ENCODE measurements around the gene FIG4.
"Not testable (repeated sequence)": the region's sequence is repeated elsewhere in the genome, so short reads cannot be mapped to it uniquely, and the experiment has no call there.

Gene FIG4

DNA sequence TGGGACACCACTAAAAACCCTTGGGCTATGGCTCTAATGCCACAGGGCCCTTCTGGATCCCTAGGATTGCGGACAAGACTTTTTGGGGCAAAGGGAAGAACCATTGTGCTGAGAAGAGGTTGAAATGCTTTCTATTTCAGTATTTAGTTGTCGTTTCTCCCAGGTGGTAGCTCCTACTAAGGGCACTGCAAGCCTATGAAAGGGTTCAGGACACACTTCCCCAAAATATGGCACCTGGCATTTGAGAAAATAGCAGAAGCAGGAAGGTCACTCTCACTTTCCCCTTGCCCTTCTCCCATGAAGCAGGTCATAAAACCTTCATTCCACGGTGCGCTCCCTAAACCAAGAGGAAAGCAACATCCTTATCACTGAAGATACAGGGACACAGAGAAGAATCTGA, 161.6 kb downstream of the FIG4 start:
- no peak overlapping the region for H2AFZ ChIP-seq
- TF ChIP-seq, protein P1, sequence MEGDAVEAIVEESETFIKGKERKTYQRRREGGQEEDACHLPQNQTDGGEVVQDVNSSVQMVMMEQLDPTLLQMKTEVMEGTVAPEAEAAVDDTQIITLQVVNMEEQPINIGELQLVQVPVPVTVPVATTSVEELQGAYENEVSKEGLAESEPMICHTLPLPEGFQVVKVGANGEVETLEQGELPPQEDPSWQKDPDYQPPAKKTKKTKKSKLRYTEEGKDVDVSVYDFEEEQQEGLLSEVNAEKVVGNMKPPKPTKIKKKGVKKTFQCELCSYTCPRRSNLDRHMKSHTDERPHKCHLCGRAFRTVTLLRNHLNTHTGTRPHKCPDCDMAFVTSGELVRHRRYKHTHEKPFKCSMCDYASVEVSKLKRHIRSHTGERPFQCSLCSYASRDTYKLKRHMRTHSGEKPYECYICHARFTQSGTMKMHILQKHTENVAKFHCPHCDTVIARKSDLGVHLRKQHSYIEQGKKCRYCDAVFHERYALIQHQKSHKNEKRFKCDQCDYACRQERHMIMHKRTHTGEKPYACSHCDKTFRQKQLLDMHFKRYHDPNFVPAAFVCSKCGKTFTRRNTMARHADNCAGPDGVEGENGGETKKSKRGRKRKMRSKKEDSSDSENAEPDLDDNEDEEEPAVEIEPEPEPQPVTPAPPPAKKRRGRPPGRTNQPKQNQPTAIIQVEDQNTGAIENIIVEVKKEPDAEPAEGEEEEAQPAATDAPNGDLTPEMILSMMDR (IDR thresholded peaks at IDR 0.05) = no peak
- no peak overlapping the region for H3K27ac ChIP-seq
- H3K27me3 ChIP-seq (ENCODE audit: control insufficient read depth, insufficient read depth, low read length) = no peaks in the 10 kb centered on the region
- H3K36me3 ChIP-seq (ENCODE audit: control insufficient read depth, insufficient read depth, low read length) = no peaks in the 10 kb centered on the region
- H3K9ac ChIP-seq = no peak overlapping the region
- no peaks in the 10 kb centered on the region for H3K79me2 ChIP-seq
- H3K9me3 ChIP-seq (ENCODE audit: control insufficient read depth, low read length) = no peaks in the 10 kb centered on the region
- H3K4me3 ChIP-seq (ENCODE audit: low read depth, low read length) = no peak overlapping the region
- no peak overlapping the region for H3K4me2 ChIP-seq (ENCODE audit: low read length)
- H3K4me1 ChIP-seq = peaks cover 1% of the 10 kb centered on the region

DNA sequence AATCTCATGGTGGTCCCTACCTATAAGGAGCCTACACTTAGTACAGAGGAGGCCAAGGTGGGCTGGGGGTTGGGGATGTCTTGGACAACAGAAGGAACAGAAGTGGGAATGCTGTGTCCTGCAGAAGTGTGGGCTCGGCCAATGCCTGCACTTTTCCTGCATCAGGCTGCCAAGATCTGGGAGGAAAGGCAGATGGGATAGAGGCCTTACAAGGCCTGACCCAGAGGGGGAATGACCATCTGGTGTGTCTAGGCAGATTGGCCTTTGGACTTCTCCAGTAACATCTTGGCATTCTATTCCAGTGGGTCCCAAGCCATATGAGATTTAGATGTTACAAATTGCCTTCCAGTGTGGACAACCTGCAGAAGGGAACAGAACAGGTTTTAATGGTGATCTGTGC, 162.3 kb downstream of the FIG4 start:
- TF ChIP-seq, protein P1 (IDR thresholded peaks at IDR 0.05) = no peak
- Histone ChIP-seq H3K27ac (no peak overlapping the region), H3K9ac (no peak overlapping the region), H3K79me2 (no peaks in the 10 kb centered on the region), H3K36me3 (ENCODE audit: control insufficient read depth, insufficient read depth, low read length) (no peaks in the 10 kb centered on the region), H3K9me3 (ENCODE audit: control insufficient read depth, low read length) (no peaks in the 10 kb centered on the region), H3K4me2 (ENCODE audit: low read length) (no peak overlapping the region), H3K4me1 (peaks cover 2% of the 10 kb centered on the region), H3K4me3 (ENCODE audit: low read depth, low read length) (no peak overlapping the region), H2AFZ (no peak overlapping the region), H3K27me3 (ENCODE audit: control insufficient read depth, insufficient read depth, low read length) (no peaks in the 10 kb centered on the region)

DNA sequence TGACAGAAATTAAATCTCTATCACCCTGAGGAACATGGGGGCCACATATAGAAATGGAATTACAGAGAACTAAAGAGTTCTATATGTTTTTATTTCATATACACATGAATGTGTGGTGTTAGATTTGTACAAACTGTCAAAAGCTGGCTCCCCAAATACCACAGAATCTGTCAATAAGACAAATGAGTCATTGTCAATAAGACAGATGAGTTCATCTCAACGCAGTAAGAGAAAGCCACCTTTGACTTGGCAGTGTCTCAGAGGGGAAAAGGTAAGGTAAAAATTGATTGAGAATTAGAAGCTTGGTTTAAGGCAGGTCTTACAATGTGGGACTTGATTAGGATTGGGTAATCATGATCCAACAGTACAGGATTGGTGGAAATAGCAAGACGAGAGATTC, 162.9 kb downstream of the FIG4 start:
- H3K4me1 ChIP-seq = peaks cover 2% of the 10 kb centered on the region
- no peaks in the 10 kb centered on the region for H3K9me3 ChIP-seq (ENCODE audit: control insufficient read depth, low read length)
- H3K4me2 ChIP-seq (ENCODE audit: low read length) = no peak overlapping the region
- no peaks in the 10 kb centered on the region for H3K36me3 ChIP-seq (ENCODE audit: control insufficient read depth, insufficient read depth, low read length)
- no peak overlapping the region for H3K27ac ChIP-seq
- H3K9ac ChIP-seq = no peak overlapping the region
- H3K79me2 ChIP-seq = no peaks in the 10 kb centered on the region
- no peaks in the 10 kb centered on the region for H3K27me3 ChIP-seq (ENCODE audit: control insufficient read depth, insufficient read depth, low read length)
- H3K4me3 ChIP-seq (ENCODE audit: low read depth, low read length) = no peak overlapping the region
- H2AFZ ChIP-seq = no peak overlapping the region
- TF ChIP-seq, protein P1 (IDR thresholded peaks at IDR 0.05) = no peak

DNA sequence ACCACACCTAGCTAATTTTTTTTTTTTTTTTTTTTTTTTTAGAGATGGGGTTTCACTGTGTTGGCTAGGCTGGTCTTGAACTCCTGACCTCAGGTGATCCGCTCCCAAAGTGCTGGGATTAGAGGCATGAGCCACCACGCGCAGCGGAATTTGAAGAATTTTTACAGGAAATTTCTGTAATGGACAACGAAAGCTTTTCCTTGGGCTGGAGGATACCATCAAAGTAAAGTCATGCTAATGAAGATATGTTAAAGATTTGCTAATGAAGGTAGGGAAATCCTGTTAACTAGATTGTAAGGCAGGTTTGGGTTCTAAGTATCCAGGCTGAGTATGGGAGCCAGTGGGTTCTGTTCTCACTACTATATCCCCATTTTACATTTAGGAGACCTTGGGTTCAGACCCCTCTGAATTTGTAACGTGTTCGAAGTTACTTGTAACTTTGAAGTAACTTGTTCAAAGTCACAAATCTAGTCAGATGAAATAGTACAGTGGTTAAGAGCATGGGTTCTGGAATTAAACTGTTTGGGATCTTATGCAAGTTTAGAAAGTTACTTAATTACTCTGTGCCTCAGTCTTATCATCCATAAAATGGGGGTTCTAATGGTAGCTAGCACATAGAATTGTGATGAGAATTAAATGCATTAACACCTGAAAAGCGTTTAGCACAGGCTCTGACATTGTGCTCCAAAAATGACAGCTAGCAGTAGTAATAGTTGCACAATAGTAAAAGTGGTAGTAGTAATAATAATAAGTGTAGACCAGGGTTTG, 163.6 kb downstream of the FIG4 start:
- TF ChIP-seq, protein P1 (IDR thresholded peaks at IDR 0.05) = no peak
- Histone ChIP-seq H2AFZ (no peak overlapping the region), H3K79me2 (no peaks in the 10 kb centered on the region)

DNA sequence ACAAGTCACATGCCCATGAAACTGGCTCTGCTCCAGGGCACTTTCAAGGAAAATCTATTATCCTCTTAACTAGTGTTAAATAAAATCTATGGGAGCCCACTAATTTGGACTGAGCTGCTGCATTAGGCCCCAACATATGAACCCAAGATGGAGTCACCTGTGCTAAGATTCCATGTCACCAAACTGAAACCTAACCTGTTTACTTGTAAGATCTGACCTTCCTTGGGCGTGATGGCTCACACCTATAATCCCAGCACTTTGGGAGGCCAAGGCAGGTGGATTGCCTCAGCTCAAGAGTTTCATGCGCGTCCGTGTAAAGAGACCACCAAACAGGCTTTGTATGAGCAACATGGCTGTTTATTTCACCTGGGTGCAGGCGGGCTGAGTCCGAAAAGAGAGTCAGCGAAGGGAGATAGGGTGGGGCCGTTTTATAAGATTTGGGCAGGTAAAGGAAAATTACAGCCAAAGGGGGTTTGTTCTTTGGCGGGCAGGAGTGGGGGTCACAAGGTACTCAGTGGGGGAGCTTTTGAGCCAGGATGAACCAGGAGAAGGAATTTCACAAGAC, 164.5 kb downstream of the FIG4 start:
- not testable (repeated sequence) for H3K36me3 ChIP-seq (ENCODE audit: control insufficient read depth, insufficient read depth, low read length); H3K9ac ChIP-seq; H3K4me1 ChIP-seq; H3K4me2 ChIP-seq (ENCODE audit: low read length); H2AFZ ChIP-seq; H3K27ac ChIP-seq; H3K79me2 ChIP-seq; H3K9me3 ChIP-seq (ENCODE audit: control insufficient read depth, low read length); H3K27me3 ChIP-seq (ENCODE audit: control insufficient read depth, insufficient read depth, low read length); H3K4me3 ChIP-seq (ENCODE audit: low read depth, low read length)

More for the DNA sequence above, 163.6 kb downstream of the FIG4 start:
- Histone ChIP-seq H3K4me3 (ENCODE audit: low read depth, low read length) (no peak overlapping the region), H3K27me3 (ENCODE audit: control insufficient read depth, insufficient read depth, low read length) (no peaks in the 10 kb centered on the region), H3K9me3 (ENCODE audit: control insufficient read depth, low read length) (no peaks in the 10 kb centered on the region), H3K36me3 (ENCODE audit: control insufficient read depth, insufficient read depth, low read length) (no peaks in the 10 kb centered on the region), H3K27ac (no peak overlapping the region), H3K9ac (no peak overlapping the region), H3K4me1 (peaks cover 2% of the 10 kb centered on the region), H3K4me2 (ENCODE audit: low read length) (no peak overlapping the region)
